GM19193 (cell line): ENCODE data around the gene EIF4B.

Experiments
- POLR2A ChIP-seq: IDR thresholded peaks from 4 replicates; pipeline ENCODE4 v1.6.1; 2011; ENCODE audit not compliant: insufficient read depth, insufficient read length; ENCODE audit errors: extremely low read depth

The EIF4B gene

DNA sequence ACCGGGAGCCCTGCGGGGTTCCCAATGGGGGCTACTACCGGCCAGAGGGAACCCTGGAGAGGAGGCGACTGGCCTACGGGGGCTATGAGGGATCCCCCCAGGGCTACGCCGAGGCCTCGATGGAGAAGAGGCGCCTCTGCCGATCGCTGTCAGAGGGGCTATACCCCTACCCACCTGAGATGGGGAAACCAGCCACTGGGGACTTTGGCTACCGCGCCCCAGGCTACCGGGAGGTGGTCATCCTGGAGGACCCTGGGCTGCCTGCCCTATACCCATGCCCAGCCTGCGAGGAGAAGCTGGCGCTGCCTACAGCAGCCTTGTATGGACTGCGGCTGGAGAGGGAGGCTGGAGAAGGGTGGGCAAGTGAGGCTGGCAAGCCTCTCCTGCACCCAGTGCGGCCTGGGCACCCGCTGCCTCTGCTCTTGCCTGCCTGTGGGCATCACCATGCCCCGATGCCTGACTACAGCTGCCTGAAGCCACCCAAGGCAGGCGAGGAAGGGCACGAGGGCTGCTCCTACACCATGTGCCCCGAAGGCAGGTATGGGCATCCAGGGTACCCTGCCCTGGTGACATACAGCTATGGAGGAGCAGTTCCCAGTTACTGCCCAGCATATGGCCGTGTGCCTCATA, 53.3 kb downstream of the EIF4B start:
- no peak for TF ChIP-seq POLR2A

DNA sequence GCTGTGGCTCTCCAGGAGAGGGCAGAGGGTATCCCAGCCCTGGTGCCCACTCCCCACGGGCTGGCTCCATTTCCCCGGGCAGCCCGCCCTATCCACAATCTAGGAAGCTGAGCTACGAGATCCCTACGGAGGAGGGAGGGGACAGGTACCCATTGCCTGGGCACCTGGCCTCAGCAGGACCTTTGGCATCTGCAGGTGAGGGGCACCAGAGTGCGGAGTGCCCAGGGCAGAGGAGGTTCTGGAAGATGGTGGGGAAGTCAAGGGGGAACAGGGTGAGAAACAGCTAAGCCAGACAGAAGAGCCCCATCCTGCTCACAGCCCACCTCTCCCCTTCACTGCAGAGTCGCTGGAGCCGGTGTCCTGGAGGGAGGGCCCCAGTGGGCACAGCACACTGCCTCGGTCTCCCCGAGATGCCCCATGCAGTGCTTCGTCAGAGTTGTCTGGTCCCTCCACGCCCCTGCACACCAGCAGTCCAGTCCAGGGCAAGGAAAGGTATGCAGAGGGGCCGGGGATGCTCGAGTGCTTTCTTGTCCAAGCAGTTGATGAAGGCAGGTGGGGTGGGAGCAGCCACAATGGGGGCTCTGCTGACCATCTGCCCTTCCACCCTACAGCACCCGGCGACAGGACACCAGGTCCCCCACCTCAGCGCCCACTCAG, 53.9 kb downstream of the EIF4B start:
- TF ChIP-seq POLR2A, result no peak

DNA sequence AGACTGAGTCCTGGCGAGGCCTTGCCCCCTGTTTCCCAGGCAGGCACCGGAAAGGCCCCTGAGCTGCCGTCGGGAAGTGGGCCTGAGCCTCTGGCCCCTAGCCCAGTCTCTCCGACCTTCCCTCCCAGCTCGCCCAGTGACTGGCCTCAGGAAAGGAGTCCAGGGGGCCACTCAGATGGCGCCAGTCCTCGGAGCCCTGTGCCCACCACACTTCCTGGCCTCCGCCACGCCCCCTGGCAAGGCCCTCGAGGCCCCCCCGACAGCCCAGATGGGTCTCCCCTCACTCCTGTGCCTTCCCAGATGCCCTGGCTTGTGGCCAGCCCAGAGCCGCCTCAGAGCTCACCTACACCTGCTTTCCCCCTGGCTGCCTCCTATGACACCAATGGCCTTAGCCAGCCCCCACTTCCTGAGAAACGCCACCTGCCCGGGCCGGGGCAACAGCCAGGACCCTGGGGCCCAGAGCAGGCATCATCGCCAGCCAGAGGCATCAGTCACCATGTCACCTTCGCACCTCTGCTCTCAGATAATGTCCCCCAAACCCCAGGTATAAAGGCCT, 54.5 kb downstream of the EIF4B start:
- no peak for TF ChIP-seq POLR2A

GRCh38 chr12:53061404-53062010, 55.3 kb downstream of the EIF4B start:
- TF ChIP-seq POLR2A, result no peak

- no peak for TF ChIP-seq POLR2A
Observed at GRCh38 chr12:53062011-53062961, 56.0 kb downstream of the EIF4B start.

DNA sequence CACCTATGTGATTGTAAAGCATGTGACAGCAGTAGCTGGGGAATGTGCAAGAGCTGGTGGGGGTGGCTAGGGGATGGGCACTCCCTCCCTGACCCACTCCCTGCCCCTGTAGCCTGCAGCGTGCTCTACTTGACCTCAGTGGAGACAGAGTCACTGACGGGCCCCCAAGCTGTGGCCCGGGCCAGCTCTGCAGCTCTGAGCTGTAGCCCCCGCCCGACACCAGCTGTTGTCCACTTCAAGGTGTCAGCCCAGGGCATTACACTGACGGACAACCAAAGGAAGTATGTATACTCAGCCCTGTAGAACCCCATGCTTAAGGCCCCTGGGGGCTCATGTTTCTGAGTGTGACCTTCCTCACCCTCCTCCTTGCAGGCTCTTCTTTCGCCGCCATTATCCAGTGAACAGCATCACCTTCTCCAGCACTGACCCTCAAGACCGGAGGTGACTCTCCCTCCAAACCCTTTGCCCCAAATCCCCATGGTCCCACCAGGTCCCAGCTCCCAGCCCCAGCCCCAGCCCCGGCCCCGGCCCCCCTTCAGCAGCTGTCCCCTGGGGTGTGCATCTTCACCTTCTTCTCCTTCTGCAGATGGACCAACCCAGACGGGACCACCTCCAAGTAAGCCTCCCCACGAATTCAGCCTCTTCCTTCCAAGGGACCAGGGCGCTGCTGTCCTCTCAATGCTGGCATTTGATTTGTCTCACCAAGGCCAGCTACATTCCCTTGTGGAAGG, 56.9 kb downstream of the EIF4B start:
- TF ChIP-seq POLR2A, result no peak

DNA sequence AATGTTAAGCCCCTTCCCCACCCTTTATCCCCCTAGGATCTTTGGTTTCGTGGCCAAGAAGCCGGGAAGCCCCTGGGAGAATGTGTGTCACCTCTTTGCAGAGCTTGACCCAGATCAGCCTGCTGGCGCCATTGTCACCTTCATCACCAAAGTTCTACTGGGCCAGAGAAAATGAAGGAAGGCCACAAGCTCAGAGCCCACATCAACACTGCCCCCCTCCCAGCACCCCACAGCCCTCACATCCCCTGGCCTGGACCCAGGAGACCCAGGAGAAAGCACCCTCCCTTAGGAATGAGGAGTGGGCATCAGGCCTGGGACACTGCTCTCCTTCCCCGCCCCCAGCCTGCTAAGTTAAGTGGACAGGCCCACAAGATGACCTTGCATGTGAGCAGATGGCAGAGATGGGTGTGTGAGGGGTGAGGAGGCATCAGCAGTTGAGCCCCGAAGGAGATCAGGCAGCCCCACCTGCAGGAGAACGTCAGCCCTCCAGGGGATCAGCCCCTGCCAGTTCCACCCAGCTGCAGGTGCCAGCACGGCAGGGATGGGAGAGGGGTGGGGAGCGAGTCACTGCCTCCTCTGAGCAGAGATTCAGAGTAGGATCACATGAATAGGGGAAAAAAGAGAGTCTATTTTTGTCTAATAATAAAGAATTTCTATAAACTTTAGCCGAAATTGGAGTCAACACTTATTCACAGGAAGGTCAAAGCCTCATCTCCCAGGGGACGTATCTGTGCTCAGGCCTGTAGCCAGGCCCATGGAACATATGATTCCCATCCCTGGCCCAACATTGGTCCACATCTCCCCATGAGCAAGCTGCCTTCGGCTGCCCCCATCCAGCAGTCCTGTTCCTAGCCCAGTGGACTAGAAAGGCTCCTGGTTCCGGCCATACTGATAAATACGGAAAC, 57.7 kb downstream of the EIF4B start:
- no peak for TF ChIP-seq POLR2A

DNA sequence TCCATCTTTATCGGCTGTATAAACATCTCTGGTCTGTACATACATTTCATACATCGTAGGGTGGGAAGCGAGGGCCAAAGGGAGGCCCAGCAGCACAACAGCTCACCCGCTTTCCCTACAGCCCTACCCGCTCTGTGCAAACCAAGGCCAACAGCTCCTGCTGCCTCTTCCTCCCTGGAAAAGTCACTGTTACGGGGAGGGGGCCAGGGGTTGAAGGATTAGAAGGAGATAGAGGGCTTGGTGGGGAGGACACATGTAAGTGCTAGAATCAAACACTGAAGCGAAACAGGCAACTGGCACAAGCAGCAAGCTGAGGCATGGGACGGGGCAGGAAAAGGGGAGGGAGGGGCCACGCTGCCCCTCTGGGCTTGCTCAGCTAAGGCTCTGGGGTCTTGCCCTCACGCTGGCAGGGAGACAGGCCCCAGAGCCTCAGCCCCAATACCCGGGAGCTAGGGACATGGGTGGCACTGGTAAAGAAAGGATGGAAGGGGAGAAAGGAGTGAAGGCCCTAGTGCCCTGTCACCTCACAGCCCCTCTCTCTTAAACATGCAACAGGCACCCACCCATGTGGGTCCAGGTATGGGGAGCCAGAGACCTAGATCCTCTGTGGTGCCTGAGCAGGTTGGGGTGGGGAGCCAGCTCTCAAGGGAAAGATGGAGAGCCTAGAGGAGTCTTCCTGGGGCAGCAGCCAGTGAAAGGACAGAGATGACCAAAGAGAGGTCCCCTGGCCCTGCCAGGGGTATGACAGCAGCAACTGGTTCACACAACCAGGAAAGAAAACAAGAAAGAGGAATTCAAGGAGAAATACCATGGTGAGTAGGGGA, 58.6 kb downstream of the EIF4B start:
- no peak for TF ChIP-seq POLR2A

- no peak for TF ChIP-seq POLR2A
Observed at GRCh38 chr12:53065470-53065869, 59.2 kb downstream of the EIF4B start.

- no peak for TF ChIP-seq POLR2A
Observed at GRCh38 chr12:53065975-53066931, 60.0 kb downstream of the EIF4B start.

GRCh38 chr12:53067074-53067992, 61.1 kb downstream of the EIF4B start:
- no peak for TF ChIP-seq POLR2A
